ENCODE measurements around the gene CECR2. TPM values are rescaled to one million over a fixed set of nuclear protein-coding genes. Genes with fewer than 3 reads are reported as not detected.
A peak's percentile ranks its signal among the peaks of the same experiment; 100 is the strongest.
"Not testable (repeated sequence)": the region's sequence is repeated elsewhere in the genome, so short reads cannot be mapped to it uniquely, and the experiment has no call there.

Gene CECR2
- total RNA-seq, 1 experiment from 2014 or later, result 0.24 TPM

DNA sequence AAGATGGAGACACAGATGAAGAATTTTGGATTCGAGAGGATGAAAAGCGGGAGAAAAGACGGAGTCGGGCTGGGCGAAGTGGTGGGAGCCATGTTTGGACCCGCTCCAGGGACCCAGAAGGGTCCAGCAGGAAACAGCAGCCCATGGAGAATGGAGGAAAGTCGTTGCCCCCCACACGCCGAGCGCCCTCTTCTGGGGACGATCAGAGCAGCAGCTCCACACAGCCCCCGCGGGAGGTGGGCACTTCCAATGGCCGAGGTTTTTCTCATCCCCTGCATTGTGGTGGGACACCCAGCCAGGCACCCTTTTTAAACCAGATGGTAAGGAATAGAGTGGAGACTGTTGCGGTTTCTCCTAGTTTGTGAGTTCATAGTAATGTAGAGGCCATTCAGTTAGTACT is 171.2 kb downstream of the CECR2 start:
- no peak for DNase-seq (ENCODE audit: low read depth)
- in situ Hi-C loops (cut with HindIII; ENCODE audit: low pct_unique_long_range_greater_than_20kb, low sequenced_read_pairs), result no loop called here

DNA sequence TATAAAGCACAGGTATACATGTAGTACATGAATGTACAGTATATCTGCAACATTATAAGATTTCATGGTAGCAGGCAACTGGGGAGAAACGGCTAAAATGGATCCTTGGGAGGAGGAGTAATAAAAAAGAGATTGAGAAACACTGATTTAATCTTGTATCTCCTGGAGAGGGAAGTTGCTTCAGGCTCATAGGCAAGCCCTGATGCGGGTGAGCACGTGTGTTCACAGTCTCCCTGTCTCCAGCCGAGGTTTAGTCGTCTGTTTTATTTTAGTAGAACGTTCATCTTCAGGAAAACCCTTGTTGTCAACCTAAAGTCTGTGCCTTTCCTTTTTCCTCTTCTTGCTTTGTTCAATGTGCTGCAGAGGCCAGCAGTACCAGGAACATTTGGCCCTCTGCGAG is 172.2 kb downstream of the CECR2 start:
- in situ Hi-C loops (cut with HindIII; ENCODE audit: low pct_unique_long_range_greater_than_20kb, low sequenced_read_pairs), result no loop called here

DNA sequence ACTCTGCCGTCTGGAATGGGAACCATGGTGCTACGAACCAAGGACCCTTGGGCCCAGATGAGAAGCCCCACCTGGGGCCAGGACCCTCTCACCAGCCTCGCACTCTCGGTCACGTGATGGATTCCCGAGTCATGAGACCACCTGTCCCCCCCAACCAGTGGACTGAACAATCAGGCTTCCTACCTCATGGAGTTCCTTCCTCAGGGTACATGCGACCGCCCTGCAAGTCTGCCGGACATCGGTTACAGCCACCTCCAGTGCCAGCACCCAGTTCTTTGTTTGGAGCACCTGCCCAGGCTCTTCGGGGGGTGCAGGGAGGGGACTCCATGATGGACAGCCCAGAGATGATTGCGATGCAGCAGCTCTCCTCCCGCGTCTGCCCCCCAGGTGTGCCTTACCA is 173.2 kb downstream of the CECR2 start:
- DNase-seq (ENCODE audit: low read depth), result no peak
- in situ Hi-C loops (cut with HindIII; ENCODE audit: low pct_unique_long_range_greater_than_20kb, low sequenced_read_pairs), result no loop called here

More for the DNA sequence above, 172.2 kb downstream of the CECR2 start:
- no peak for DNase-seq (ENCODE audit: low read depth)

DNA sequence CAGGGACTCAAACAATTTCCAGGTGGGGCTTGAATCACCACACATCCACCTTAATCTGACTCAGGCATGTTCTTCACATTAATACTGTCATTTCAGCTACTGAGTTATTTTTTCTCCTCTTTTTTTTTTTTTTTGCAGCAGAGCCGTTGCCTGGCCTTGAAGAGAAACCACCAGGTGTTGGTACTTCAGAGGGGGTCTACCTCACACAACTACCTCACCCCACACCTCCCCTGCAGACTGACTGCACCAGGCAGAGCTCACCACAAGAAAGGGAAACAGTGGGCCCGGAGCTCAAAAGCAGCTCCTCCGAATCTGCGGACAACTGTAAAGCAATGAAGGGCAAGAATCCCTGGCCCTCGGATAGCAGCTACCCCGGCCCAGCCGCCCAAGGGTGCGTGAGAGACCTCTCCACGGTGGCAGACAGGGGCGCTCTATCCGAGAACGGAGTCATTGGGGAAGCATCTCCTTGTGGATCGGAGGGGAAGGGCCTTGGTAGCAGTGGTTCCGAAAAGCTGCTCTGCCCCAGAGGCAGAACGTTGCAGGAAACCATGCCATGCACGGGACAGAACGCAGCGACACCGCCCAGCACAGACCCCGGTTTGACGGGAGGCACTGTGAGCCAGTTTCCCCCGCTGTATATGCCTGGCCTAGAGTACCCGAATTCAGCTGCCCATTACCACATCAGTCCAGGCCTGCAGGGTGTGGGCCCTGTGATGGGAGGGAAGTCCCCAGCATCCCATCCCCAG is 178.9 kb downstream of the CECR2 start:
- DNase-seq (ENCODE audit: low read depth), result no peak
- in situ Hi-C loops (cut with HindIII; ENCODE audit: low pct_unique_long_range_greater_than_20kb, low sequenced_read_pairs), result no loop called here

DNA sequence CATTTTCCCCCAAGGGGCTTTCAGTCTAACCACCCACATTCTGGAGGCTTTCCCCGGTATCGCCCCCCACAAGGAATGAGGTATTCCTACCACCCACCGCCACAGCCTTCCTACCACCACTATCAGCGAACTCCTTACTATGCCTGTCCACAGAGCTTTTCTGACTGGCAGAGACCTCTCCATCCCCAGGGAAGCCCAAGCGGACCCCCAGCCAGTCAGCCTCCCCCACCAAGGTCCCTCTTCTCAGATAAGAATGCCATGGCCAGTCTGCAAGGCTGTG is 179.4 kb downstream of the CECR2 start:
- no peak for DNase-seq (ENCODE audit: low read depth)
- in situ Hi-C loops (cut with HindIII; ENCODE audit: low pct_unique_long_range_greater_than_20kb, low sequenced_read_pairs), result no loop called here

DNA sequence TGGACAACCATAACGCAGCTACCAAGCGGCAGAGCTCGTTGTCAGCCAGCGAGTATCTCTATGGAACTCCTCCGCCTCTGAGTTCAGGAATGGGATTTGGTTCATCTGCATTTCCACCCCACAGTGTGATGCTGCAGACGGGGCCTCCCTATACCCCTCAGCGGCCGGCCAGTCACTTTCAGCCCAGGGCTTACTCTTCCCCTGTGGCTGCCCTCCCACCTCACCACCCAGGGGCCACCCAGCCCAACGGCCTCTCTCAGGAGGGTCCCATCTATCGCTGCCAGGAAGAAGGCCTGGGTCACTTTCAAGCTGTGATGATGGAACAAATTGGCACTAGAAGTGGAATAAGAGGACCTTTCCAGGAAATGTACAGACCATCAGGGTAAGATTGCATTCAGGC is 179.9 kb downstream of the CECR2 start:
- no peak for DNase-seq (ENCODE audit: low read depth)
- in situ Hi-C loops (cut with HindIII; ENCODE audit: low pct_unique_long_range_greater_than_20kb, low sequenced_read_pairs), result no loop called here

DNA sequence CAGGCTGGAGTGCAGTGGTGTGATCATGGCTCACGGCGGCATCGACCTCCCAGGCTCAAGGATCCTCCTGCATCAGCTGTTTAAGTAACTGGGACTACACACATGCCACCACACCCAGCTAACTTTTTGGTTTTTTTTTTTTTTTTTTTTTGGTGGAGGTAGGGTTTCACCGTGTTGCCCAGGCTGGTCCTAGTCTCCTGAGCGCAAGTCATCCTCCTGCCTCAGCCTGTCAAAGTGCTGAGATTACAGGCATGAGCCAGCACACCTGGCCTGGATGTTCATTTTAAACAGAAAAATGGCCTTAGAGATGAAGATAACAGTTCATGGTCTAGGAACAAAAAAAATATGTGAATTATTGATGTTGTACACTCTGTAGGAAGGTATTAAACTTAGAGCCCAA is 180.4 kb downstream of the CECR2 start:
- DNase-seq (ENCODE audit: low read depth), result no peak
- in situ Hi-C loops (cut with HindIII; ENCODE audit: low pct_unique_long_range_greater_than_20kb, low sequenced_read_pairs), result no loop called here

DNA sequence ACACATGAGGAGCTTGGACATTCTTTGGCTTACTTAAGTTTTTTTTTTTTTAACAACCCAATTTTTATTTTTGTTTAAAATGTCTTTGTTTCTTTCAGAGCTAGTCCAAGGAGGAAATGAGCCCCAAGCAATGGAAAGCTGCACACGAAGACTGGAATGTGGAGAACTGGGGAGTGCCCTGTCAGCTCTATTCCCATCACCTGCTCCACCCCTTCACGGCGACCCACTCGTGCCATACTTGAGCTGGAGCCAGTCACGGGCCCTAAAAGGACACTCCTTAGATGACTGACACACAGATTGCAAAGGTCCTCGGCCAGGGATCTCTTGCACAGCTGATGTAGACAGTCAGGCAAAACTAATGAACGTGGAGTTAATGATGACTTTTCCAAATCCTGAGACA is 183.5 kb downstream of the CECR2 start:
- in situ Hi-C loops (cut with HindIII; ENCODE audit: low pct_unique_long_range_greater_than_20kb, low sequenced_read_pairs), result no loop called here
- DNase-seq (ENCODE audit: low read depth), result no peak

DNA sequence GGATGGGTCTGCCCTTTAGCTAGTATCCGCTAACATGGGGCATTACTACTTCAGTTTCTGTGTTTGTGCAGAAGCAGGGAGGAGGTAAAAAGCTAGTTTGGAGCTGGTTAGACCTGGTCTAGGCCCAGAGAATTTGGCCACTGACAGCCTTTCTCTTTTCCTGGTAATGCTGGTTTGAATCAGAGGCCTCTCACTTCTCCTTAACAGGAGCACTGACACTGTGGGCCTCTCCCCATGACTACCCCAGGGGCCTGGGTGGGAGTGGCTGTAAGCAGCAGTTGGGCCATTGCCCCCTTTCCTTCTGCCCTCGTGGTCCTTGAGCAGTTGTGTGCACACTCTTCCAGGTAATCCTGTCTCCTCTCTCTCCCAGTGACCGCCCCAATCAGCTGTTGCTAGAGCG is 185.6 kb downstream of the CECR2 start:
- in situ Hi-C loops (cut with HindIII; ENCODE audit: low pct_unique_long_range_greater_than_20kb, low sequenced_read_pairs), result no loop called here

DNA sequence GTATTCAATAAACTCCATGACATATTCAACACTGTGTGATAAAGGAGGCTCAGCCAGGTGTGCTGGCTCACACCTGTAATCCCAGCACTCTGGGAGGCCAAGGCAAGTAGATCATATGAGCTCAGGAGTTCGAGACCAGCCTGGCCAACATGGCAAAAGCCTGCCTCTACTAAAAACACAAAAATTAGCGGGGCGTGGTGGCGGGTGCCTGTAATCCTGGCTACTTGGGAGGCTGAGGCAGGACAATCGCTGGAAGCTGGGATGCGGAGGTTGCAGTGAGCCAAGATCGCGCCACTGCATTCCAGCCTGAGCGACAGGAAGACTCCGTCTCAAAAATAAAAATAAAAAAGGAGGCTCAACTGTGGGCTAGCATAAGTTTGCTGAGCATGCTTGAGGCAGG is 189.9 kb downstream of the CECR2 start:
- in situ Hi-C loops (cut with HindIII; ENCODE audit: low pct_unique_long_range_greater_than_20kb, low sequenced_read_pairs), result no loop called here
- no peak for DNase-seq (ENCODE audit: low read depth)

More for the DNA sequence above, 185.6 kb downstream of the CECR2 start:
- DNase-seq (ENCODE audit: low read depth), result no peak

DNA sequence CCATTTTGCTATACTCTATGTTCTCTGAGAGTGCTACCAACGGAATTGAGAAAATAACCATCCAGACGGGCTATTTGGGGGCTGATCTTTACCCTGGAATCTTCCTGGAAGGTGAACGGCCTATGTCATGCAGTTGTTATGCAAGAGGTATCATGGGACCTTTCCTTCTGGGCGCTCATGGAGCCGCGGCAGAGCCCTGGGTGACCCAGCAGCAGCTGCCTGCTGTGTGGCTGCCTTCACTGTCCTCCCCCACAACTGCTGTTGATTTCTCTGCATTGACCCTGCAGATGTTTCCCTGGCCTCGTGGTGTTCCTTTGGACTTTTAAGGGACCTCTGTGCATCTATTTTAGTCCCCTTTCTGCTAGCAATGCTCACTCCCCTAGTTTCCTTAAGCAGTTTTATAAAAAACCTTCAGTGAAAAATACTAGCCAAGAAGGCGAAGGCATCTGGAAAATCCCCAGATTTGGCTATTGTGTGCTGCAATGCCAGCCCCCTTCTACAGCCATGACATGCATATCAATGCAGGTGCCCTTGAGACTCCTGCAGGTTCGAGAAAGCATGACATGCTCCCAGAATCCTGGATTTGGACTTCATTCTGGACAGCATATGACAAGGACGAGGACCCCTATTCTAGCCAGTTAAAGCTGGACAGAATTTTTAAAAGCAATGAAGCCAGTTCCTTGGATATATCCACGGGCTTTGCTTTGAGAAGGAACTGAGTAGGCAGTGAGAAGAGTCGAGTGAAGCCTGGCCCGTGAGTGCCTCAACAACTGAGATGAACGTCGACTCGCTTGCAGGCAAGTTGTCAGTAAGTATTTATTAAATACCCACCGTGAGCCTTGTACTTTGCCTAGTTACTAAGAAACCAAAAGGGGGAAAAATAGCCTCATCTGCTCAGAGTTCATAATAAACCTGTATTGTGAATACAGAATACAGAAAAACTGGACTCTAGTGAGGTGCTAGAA is 193.9 kb downstream of the CECR2 start, which contains the start of gene SLC25A18:
Gene SLC25A18 (plus strand): TSS at position 593 of the 965 bp plus-strand sequence. CDS start 16,447 bp downstream, outside the sequence.
- DNase-seq (ENCODE audit: low read depth), result peak; percentile 38
- in situ Hi-C loops (cut with HindIII; ENCODE audit: low pct_unique_long_range_greater_than_20kb, low sequenced_read_pairs), result no loop called here

DNA sequence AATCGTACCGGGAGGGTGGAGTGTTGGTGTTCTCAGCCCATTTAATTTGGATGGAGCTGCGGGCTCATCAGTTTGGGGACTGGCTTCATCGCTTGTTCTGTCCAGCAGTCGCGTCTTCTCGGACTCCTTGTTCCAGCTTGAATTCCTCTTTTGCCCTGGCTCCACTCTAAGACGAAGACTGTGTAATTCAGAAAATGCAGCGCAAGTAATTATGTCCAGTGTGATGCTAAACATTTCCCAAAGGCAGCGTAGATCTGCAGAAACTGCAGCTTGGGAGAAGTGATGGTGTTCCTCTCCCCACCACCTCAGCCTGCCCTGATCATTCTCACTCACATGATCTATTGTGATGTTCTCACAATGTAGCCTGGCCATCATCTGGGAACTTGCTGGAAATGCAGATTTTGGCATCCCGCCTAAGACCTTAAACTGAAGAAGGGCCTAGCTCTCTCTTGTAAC is 194.7 kb downstream of the CECR2 start:
- in situ Hi-C loops (cut with HindIII; ENCODE audit: low pct_unique_long_range_greater_than_20kb, low sequenced_read_pairs), result no loop called here
- no peak for DNase-seq (ENCODE audit: low read depth)

DNA sequence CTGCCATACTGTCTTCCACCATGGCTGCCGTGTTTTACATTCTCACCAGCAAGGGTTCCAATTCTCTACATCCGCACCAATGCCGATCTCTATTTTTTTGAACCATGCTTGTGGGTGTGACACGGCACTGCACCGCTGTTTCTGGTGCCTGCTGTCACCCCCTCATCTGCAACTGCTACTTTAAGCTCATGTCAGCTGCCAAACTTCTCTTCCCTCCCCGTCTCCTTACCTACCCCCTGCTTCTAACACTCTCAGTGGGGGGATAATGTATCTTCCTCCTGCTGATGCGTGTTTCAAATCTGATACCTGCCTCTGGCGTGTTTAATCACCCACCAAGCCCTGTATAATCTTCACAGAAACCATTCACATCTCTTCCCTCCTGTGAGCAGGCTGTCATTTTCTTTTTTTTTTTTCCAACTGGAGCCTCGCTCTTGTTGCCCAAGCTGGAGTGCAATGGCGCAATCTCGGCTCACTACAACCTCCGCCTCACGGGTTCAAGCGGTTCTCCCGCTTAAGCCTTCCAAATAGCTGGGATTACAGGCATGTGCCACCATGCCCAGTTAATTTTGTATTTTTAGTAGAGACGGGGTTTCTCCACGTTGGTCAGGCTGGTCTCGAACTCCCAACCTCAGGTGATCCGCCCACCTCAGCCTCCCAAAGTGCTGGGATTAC is 196.9 kb downstream of the CECR2 start:
- DNase-seq (ENCODE audit: low read depth); in situ Hi-C loops (cut with HindIII; ENCODE audit: low pct_unique_long_range_greater_than_20kb, low sequenced_read_pairs): not testable (repeated sequence)

DNA sequence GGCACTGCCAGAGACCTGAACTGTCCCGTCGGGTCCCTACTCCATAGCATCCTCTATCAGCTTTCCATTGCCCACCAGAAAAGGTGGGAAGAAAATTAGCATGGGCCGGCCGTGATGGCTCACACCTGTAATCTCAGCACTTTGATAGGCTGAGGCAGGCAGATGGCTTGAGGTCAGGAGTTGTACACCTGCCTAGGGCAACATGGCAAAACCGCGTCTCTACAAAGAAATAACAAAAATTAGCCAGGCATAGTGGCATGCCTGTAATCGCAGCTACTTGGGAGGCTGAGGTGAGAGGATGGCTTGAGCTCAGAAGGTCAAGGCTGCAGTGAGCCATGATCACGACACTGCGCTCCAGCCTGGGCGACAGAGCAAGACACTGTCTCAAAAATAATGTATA is 197.5 kb downstream of the CECR2 start:
- in situ Hi-C loops (cut with HindIII; ENCODE audit: low pct_unique_long_range_greater_than_20kb, low sequenced_read_pairs), result no loop called here

DNA sequence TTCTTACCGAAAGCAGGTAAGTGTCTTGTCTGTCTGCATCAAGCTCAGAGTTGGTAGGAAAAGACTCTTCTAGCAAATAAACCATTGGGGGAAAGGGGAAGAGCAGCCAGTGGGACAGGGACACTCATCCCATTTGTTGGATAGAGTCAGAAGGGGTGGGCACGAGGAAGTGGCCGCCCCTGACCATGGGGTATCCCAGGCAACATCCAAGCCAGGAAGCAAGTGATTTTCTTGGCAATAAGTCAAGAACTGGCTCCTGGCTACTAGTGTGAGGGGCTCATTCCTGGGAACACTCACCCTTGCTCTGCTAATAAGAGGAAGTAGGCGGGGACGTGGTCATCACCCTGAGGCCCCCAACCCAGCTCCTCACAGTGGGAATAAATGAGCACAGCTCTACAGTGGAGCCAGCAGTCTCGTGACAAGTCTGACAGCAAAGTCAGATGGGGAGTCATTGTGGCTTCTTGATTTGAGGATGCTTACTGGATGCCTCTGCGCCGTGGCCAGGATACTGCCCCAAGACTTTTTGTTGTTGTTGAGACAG is 200.8 kb downstream of the CECR2 start:
- in situ Hi-C loops (cut with HindIII; ENCODE audit: low pct_unique_long_range_greater_than_20kb, low sequenced_read_pairs), result no loop called here
- DNase-seq (ENCODE audit: low read depth), result peak; percentile 41

More for the DNA sequence above, 197.5 kb downstream of the CECR2 start:
- DNase-seq (ENCODE audit: low read depth), result peak; percentile 88

DNA sequence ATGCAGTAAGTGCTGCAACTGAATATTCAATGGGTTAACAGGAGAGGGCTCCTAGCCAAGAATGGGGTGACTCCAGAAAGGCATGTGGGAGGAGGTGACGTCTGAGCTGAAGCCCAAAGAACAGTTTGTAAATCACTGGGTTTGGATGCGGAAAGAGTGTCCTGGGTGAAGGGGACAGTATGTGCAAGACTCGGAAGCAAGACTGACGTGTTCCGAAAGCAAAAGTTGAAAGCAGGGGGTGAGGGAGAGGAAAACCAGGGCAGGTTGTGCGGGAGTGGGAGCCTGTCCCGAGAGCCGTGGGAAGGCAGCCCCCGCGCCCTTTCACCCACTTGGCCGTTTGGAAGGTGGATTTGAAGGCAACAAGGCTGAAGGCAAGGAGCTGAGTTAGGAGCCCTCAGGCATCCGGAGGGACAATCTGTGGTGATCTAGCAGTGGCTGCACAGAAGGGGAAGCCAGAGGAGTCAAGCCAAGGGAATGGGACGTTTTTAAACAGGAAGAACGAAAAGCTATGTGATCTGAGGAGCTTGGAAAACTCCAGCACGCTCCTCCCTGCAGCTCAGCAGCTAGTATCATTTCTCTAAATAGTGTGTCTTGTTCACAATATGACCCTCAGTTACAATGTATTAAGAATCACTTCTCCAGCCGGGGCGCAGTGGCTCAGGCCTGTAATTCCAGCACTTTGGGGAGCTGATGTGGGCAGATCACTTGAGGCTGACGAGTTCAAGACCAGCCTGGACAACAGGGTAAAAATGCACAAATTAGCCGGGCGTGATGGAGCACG is 201.8 kb downstream of the CECR2 start:
- DNase-seq (ENCODE audit: low read depth), result no peak
- in situ Hi-C loops (cut with HindIII; ENCODE audit: low pct_unique_long_range_greater_than_20kb, low sequenced_read_pairs), result no loop called here

DNA sequence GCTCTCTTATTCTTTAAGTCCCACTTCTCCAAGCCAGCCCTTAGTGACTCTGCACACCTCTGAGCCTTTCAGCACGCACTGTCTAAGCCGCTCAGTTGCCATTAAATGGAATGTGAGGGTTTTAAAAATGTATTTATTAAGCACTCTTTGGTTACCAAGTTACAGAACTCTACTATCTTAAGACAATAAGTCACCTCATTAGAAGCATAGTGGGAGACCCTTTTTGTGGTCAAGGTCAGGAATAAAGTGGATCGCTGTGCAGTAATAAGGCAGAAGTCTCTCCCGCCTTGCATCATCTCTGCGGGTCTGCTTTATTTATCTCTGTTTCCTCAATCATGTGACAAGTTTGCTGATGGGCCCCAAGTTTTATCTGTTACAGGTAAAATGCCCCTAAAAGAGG is 205.9 kb downstream of the CECR2 start:
- in situ Hi-C loops (cut with HindIII; ENCODE audit: low pct_unique_long_range_greater_than_20kb, low sequenced_read_pairs), result no loop called here
- DNase-seq (ENCODE audit: low read depth), result no peak

DNA sequence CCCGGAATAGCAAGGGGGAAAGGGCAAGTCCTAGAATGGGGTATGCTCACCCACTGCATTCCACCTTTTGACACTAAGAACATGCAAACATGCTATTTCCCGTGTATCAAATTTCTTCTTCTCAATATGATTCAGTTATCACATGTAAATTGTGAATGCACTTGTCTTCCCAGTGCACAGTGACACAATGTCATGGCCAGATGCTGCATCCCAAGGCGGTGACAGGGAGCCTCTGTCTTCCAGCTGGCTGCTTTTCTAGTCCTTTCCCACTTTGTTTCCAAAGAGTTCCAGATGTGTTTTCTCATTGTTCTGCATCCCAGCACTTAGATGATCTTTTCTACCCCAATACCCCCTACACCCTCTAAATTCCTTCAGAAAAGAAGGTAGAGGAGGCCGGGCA is 206.4 kb downstream of the CECR2 start:
- DNase-seq (ENCODE audit: low read depth), result no peak
- in situ Hi-C loops (cut with HindIII; ENCODE audit: low pct_unique_long_range_greater_than_20kb, low sequenced_read_pairs), result no loop called here
